ENCODE measurements around the gene CYP2D6.

Gene CYP2D6

DNA sequence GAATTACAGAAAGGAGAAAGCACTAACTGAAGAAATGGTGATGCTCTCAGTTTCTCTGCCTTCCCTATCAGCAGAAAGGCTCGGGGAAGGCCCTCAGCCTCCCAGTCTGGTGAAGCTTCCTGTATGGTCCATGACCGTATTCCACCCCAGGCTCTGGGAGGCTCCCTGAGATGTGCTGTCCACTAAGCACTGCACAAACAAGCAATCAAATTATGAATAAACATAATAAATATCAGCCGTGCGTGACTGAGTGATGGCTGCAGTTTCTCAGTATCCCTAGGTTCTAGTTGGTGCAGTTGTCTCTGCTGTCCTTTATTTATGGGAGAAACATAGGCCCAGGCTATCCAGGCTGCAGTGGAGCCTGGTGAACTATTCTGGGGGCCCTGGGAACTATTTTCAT lies 47.5 kb downstream of the CYP2D6 start:
- no peak for TF ChIP-seq CTCF (conservative IDR thresholded peaks at IDR 0.05; ENCODE audit: low read length)

DNA sequence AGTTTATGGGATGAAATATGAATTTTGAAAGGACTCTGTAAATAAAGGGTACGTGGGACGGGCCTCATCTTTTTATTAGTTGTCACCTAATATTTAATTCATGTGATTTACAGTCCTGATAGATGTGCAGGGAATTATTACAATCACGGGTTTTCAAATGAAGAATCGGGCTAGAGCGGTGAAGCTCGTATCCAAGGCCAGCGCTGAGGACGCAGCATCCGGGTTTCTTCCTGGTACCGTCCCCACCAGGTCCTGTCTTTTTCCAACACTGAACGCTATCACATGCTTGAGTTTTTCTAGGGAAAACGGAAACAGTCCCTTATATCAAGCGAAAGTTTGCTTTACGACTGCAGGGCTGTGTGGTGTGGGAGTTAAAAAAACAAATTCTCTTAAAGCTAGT lies 50.3 kb downstream of the CYP2D6 start:
- peak overlapping the region; percentile 89 for H3K4me3 ChIP-seq (ENCODE audit: low read length)
- peak; percentile 32 for DNase-seq (ENCODE audit: low read depth)
- TF ChIP-seq CTCF (conservative IDR thresholded peaks at IDR 0.05; ENCODE audit: low read length), result no peak

More for the DNA sequence above, 47.5 kb downstream of the CYP2D6 start:
- DNase-seq (ENCODE audit: low read depth), result no peak
- H3K4me3 ChIP-seq (ENCODE audit: low read length), result no peak overlapping the region

DNA sequence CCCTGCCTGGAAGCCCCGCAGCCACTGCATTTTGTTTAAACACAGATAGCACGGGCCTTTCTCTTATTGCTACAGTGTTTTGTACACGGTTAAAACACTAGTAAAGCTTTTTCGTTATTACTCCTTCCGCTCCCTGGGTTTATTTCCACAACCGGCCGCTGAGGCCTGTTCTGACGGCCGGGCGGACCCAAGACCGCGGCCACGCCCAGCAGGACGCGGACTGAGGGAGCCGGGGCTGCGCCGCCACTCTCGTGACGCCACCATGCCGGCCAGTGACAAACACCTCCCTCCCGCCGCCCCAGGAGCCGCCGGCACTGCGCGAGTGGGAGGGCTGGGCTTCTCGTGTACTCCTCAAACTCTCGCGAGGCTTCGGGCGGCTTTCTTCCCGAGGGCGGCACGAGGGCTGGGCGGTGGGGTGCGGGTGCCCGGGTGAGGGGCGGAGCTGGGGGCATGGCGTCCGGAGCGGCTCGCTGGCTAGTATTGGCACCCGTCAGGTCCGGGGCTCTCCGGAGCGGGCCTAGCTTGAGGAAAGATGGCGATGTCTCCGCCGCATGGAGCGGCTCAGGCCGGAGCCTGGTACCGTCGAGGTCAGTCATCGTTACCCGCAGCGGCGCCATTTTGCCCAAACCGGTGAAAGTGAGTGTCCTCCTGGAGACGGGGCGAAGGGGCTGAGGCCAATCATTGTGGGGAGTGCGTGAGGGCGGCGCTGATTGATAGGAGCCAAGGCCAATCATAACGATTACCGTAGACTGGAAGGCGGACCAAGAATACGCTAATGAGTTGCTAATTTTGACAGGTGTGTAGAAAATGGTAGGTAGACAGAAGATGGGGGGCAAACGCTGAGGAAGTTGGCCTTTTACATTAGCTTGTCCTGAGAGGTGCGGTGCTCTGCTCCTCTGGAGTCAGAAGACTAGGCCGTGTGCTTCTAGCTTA lies 51.0 kb downstream of the CYP2D6 start, which contains the start of gene SMDT1:
SMDT1 (plus strand) TSS at position 382 of the 933 bp plus-strand sequence; CDS start at position 451, 69 bp downstream.
- TF ChIP-seq CTCF (conservative IDR thresholded peaks at IDR 0.05; ENCODE audit: low read length), result no peak
- DNase-seq (ENCODE audit: low read depth), result peak; percentile 98
- peak within 1 kb of the TSS; percentile 89 for H3K4me3 ChIP-seq (ENCODE audit: low read length)

DNA sequence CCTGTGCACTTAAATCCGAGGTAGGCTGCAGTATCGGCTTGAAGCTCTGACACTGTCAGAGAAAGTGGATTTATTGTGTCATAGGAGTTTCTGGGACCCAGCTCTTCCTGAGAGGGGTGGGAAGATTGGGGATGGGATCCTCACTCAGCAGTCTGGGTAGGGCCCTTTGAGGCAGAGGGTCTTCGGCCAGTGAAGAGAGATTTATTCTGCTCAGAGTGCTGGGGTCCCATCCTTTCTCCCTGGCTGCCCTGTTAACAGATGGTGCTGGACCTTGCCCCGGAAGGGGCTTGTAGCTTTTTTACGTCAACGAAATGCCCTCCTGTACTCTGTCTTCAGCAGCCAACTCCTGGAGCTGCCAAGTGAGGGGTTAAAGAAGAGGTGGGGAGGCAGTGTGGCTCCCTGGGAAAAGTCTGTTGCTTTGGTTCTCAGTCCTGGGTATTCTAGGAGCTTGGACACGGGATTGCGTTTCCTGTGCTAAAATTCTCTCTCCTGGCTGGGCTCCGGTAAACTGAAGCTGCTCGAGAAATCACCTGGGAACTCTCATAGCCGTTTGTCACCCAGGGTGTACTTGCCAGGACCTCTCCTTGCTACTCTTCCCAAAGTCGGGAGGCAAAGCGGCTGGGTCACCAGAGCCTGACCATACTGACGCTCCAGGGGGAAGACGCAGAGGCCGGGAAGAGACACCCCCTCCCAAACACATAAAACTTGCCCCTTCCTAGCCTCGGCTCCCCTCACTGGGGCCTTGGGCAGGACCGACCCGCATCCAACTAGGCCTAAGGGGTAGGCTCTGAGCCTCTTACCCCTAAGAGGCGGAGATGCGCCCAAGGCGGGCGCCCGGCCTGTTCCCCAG lies 51.9 kb downstream of the CYP2D6 start:
- TF ChIP-seq CTCF (conservative IDR thresholded peaks at IDR 0.05; ENCODE audit: low read length), result no peak
- peak overlapping the region; percentile 54 for H3K4me3 ChIP-seq (ENCODE audit: low read length)
- peak; percentile 17 for DNase-seq (ENCODE audit: low read depth)

DNA sequence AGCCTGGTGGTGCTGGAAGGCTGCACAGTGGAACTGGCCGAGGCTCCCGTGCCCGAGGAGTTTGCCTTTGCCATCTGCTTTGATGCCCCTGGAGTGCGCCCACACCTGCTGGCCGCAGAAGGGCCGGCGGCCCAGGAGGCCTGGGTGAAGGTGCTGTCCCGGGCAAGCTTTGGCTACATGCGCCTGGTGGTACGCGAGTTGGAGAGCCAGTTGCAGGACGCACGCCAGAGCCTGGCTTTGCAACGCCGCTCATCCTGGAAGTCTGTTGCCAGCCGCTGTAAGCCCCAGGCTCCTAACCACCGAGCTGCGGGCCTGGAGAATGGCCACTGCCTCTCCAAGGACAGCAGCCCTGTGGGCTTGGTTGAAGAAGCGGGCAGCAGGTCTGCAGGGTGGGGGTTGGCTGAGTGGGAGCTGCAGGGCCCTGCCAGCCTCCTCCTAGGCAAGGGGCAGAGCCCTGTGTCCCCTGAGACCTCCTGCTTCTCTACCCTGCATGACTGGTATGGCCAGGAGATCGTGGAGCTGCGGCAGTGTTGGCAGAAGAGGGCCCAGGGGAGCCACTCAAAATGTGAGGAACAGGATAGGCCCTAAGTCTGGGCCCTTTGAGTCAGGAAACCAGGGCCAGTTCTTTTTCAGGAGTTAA lies 53.0 kb downstream of the CYP2D6 start:
- no peak for TF ChIP-seq CTCF (conservative IDR thresholded peaks at IDR 0.05; ENCODE audit: low read length)
- H3K4me3 ChIP-seq (ENCODE audit: low read length), result no peak overlapping the region
- DNase-seq (ENCODE audit: low read depth), result no peak

- no peak for DNase-seq (ENCODE audit: low read depth)
- H3K4me3 ChIP-seq (ENCODE audit: low read length), result no peak overlapping the region
- TF ChIP-seq CTCF (conservative IDR thresholded peaks at IDR 0.05; ENCODE audit: low read length), result no peak
Measured at GRCh38 chr22:42076764-42077485, 53.7 kb downstream of the CYP2D6 start.
